ENCODE results near the gene TTPAL.

GRCh38 chr20:44433751-44434538 is 41.7 kb upstream of the TTPAL start:
- TF ChIP-seq CTCF (conservative IDR thresholded peaks at IDR 0.05) (no peak), EZH2 (IDR thresholded peaks at IDR 0.05; ENCODE audit: low read depth) (no peak)

Measured in PC-9 (cell line).